Liver (tissue), 3 donors: ENCODE results near the gene SLC44A3.

Experiments
- CTCF ChIP-seq: fragments of 150-350 bp; IDR thresholded peaks from 2 replicates; pipeline ENCODE4 v1.5.1; 2017; ENCODE audit warnings: improper control_type of control experiment, low read depth, low read length; ENCODE audit not compliant: missing input control
- EGR1 ChIP-seq, 2 donors: IDR thresholded peaks; 2 replicates each; pipeline ENCODE4 v1.6.1; 2016 to 2018; ENCODE audit warnings: antibody characterized with exemption in 2 of 2, low read depth in 2 of 2
- FOXA1 ChIP-seq: IDR thresholded peaks from 2 replicates; pipeline ENCODE4 v1.6.1; 2016; ENCODE audit warnings: antibody characterized with exemption
- GABPA ChIP-seq, 2 donors: IDR thresholded peaks in 1 of 2; conservative IDR thresholded peaks in 1 of 2; 2 replicates each; pipeline ENCODE4 v1.6.1; 2016; ENCODE audit warnings: antibody characterized with exemption in 2 of 2, mild to moderate bottlenecking in 1 of 2, moderate library complexity in 1 of 2
- HNF4A ChIP-seq, 2 donors: conservative IDR thresholded peaks; 2 replicates each; pipeline ENCODE4 v1.6.1; 2016; ENCODE audit warnings: antibody characterized with exemption in 2 of 2, mild to moderate bottlenecking in 2 of 2
- HNF4G ChIP-seq: IDR thresholded peaks from 2 replicates; pipeline ENCODE4 v1.6.1; 2016; ENCODE audit warnings: antibody characterized with exemption
- JUND ChIP-seq, 2 donors: IDR thresholded peaks; 2 replicates each; pipeline ENCODE4 v1.6.1; 2016; ENCODE audit warnings: antibody characterized with exemption in 2 of 2
- MAX ChIP-seq: IDR thresholded peaks from 2 replicates; pipeline ENCODE4 v1.6.1; 2016; ENCODE audit warnings: antibody characterized with exemption
- RAD21 ChIP-seq, 2 donors: IDR thresholded peaks; 2 replicates each; pipeline ENCODE4 v1.6.1; 2016; ENCODE audit warnings: antibody characterized with exemption in 2 of 2, mild to moderate bottlenecking in 2 of 2
- REST ChIP-seq: IDR thresholded peaks from 2 replicates; pipeline ENCODE4 v1.6.1; 2016; ENCODE audit warnings: antibody characterized with exemption, mild to moderate bottlenecking
- TAF1 ChIP-seq: conservative IDR thresholded peaks from 2 replicates; pipeline ENCODE4 v1.6.1; 2016; ENCODE audit warnings: antibody characterized with exemption, mild to moderate bottlenecking
- YY1 ChIP-seq: IDR thresholded peaks from 2 replicates; pipeline ENCODE4 v1.6.1; 2016; ENCODE audit warnings: antibody characterized with exemption, mild to moderate bottlenecking
- ZBTB33 ChIP-seq: IDR thresholded peaks from 2 replicates; pipeline ENCODE4 v1.6.1; 2016; ENCODE audit warnings: antibody characterized with exemption
- TF ChIP-seq, protein P1 (sequence below): IDR thresholded peaks from 2 replicates; pipeline ENCODE4 v1.6.1; 2016; ENCODE audit warnings: antibody characterized with exemption
- donor health status: healthy.
- donor health status: healthy.

GRCh38 chr1:94819238-94819944 lies 766 bp upstream of the SLC44A3 start:
- TF ChIP-seq CTCF (no peak), EGR1 (IDR thresholded peaks at IDR 0.05; ENCODE audit: low read depth in 2 of 2) (no peak), MAX (no peak), TAF1 (no peak), RAD21 (IDR thresholded peaks at IDR 0.05) (no peak), GABPA (IDR thresholded peaks at IDR 0.05 in 1 of 2, conservative IDR thresholded peaks at IDR 0.05 in 1 of 2) (no peak), FOXA1 (no peak), YY1 (no peak), REST (no peak), HNF4A (conservative IDR thresholded peaks at IDR 0.05) (no peak), ZBTB33 (no peak), JUND (IDR thresholded peaks at IDR 0.05) (no peak), HNF4G (no peak)
- TF ChIP-seq, protein P1, sequence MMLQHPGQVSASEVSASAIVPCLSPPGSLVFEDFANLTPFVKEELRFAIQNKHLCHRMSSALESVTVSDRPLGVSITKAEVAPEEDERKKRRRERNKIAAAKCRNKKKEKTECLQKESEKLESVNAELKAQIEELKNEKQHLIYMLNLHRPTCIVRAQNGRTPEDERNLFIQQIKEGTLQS = no peak
